Ramos (cell line): Measurements from ENCODE around the gene PLEKHG7.
"Not testable (repeated sequence)": the region's sequence is repeated elsewhere in the genome, so short reads cannot be mapped to it uniquely, and the experiment has no call there.

Experiments
- in situ Hi-C: fragments of 300-500 bp; cut with MboI; formaldehyde crosslinking; loops from one replicate; pipeline ENCODE4 v1.14.3; 2022; ENCODE audit warnings: low sequenced_read_pairs; ENCODE audit not compliant: unreplicated experiment

Gene PLEKHG7

DNA sequence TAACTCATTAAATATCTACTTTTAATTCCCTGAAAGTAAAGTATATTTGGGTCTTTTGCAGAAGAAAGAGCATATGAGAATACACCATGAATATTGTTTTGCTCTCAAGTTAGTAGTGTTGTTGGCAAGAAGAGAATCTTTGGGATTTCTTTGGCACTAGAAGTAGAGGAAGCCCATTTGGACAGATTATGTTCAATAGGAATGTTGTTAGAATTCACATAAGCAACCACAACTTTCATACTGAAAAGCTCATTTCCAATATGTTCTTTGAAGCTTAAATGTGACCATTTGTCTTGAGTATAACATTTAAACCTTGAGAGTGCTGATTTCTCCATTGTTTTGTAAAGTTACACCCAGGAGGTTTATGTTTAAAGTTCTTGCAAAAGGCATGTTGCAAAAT is 37.6 kb downstream of the PLEKHG7 start:
- in situ Hi-C loops: no loop called here

DNA sequence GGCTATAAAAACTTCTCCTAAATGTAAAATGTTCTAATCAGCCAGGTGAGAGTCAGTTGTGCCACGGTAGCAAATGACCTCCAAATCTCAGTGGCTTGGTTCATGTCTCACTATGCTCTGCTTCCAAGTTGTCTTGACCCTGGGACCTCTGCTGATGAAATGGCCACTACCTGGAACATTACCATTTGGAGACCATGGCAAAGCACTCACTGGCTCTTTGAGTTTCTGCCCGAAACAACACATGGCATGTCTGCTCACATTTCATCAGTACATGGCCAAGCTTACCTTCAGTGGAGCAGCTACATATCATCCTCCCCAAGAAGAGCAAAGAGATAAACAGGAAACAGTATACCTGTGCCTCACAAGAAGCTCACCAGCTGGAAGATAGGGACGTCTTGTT is 40.2 kb downstream of the PLEKHG7 start:
- in situ Hi-C loops: no loop called here

DNA sequence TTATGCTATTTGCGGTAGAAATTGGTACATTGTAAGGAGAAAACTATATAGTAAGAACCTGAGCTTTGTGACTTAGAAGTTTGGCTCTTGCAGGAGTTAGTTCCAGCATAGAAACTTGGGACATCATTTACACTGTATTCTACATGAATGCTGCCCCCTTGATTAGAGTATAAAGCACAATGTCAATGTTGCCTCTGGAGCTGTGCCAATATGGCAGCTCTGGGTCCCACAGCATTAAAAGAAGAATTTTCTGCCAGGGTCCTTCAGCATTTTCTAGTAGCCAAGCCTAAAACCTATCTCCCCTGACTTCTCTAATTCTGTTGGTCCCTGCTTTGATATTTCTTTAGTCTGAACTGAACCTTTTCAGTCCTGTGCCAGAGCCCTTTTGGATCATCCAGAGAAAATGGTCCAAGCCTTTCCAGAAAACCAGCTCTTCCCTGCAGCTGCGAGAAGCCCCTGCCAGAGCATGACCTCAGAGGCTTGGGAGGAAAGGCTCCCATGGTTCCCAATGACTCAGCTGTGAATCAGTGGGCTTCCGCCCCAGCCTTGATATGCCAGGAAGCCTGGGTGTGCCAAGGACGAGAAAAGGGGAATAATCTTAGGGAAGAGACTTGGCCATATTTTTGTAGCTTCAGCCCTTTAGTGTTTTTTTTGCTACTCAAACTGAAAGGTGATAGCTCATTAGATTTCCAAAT is 43.2 kb downstream of the PLEKHG7 start:
- in situ Hi-C loops: no loop called here

DNA sequence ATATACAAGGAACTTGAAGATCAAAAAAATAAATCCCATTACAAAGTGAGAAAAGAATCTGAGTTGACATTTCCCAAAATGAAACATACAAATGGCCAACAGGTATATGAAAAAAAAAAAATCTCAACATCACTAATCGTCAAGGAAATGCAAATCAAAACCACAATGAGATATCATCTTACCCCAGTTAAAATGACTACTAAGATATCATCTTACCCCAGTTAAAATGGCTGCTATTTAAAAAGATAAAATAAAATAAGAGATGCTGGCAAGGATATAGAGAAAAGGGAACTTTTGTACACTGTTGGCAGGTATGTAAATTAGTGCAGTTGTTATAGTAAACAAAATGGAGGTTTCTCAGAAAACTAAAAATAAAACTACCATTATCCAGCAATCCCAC is 44.4 kb downstream of the PLEKHG7 start:
- in situ Hi-C loops: no loop called here

DNA sequence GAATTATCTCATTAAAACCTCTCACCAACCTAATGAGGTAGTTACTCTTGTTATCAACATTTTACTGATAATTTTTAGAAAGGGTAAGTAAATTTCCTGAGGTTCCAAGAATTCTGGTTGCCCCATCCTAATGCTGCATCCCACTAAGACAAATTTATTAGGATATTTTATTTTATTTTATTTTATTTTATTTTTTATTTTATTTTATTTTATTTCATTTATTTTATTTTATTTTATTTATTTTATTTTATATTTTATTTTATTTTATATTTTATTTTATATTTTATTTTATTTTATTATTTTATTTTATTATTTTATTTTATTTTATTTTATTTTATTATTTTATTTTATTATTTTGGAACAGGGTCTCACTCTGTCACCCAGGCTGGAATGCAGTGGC is 46.9 kb downstream of the PLEKHG7 start:
- in situ Hi-C loops: not testable (repeated sequence)

DNA sequence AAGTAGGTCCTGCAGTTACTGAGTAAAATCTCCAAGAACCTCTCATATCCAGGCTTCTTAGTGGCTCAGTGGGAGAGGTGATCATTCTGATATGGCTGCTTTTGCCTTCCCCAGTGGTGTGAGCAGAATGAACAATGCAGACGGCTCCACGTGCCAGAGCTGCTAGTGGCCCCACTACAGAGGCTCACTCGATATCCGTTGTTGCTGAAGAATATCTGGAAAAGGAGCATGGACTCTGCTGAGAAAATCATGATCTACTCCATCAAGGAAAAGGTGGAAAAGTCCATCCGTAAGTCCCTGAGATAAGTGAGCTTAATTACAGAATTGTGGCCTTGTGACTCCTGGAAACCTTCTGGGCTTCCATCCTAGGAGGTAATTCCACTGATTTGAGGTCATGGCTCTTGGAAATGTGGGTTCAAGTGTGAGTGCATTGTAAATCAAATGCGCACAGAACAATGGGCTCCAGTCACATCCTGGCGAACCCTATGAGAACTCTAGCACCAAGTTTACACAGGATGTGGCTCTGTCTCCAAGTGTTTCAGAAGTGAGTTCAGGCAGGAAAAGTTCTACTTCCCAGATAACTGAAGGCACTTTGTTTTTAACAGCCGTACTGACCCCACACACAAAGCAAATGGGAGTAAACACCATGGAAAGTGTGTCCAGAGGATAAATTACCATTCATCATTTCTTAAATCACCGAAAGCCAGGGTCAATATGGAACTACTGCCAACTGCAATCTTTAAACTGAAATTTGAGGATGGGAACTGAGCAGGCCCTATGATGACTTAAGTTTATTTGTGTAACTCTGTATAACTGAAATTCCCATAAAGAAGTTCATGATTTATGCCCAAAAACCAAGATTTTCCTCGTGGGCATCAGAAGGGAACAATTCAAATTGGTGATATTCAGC is 51.4 kb downstream of the PLEKHG7 start:
- in situ Hi-C loops: no loop called here

DNA sequence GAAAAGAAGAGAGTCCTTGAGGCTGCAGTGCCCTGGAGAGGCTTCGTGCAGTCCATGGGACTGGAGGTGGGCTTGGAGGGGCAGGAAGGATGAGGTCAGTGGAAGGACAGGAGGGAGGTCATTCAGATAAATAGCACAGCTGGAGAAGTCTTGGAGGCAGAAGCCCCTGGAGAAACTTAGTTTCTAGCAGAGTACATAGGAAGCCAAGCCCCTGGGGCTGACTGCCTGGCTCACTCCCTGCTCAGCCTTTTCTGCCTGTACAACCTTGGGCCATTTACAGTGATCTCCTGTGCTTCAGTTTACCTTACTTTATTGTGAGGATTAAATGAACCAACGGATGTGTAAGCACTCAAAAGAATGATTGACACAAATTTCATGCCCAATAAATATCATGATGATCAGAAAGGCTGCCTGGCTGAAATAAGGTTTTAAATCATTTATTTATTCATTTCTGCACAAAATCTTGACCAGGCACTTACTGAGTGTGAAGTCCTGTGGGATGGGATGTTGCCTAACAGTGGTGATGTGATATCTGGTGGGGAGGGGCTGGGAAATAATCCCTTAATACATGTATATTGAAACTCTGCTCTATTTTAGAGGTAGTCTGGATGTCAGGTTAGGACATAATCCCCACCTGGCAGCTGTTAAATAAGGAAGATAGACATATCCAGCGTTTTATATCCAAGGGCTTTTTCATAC is 54.3 kb downstream of the PLEKHG7 start:
- in situ Hi-C loops: no loop called here

DNA sequence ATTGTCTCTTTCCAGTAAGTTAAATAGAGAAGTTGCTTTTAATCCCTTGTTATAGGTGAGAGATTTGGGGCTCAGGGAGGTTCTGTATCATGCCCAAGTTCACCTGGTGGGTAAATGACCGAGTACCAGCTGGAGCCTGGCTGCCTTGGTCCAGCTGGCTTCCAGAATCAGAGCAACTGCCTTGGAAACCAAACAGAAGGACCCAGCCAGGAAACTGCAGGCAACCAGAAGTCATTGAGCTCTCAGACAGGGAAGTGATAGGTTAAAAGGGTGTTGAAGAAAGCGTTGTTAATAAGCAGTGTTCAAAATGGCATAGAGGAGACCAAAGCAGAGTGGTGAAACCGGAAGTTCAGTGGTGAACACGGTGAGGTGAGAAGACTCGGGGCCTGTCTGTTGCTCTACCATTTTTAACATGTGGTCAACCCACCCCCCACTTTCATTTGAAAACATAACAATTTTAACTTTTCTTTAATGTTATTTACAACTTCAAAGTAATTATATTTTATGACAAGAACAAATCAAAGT is 54.9 kb downstream of the PLEKHG7 start:
- in situ Hi-C loops: no loop called here

DNA sequence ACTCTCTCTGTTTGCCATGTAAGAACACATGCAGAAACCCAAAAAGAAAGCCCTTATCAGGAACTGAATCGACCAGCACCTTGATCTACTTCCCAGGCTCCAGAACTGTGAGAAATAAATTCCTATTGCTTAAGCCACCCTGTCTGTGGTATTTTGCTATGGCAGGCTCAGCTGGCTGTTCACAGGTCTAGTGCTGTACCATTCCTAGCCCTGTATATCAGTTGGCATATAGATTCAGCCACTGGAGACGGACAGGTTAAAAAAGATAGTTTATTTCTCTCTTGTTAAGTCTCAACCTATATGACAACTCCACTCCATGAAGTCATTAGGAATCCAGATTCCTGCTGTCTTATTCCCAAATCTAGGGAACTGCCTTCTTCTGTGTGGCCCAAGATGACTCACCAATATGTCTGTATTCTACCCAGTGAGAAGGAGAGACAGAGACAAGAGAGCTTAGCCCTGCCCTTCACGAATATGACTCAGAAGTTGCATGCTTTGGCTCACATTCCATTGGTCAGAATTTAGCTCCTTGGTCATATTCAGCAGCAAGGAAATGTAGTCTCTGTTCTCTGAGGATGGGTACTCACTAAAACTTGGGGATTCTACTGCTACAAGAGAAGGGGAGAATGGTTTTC is 57.0 kb downstream of the PLEKHG7 start:
- in situ Hi-C loops: no loop called here

DNA sequence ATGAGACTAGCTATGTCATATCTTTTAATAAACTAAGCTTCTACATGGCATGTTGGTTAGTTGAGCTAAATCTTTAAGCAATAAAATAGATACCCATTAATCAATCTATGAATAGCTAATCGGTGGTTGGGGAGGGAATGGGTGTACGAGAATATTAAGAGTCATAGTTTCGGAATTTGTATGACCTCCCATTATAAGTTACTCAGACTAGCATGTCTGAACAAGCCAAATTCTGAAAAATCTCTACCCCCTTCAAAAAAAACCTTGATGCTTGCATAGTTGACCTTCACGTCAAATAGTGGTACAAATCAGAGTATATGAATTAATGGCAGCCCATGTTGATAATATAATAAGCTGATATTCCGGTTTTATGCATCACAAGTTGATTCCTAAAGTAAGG is 60.0 kb downstream of the PLEKHG7 start:
- in situ Hi-C loops: no loop called here

DNA sequence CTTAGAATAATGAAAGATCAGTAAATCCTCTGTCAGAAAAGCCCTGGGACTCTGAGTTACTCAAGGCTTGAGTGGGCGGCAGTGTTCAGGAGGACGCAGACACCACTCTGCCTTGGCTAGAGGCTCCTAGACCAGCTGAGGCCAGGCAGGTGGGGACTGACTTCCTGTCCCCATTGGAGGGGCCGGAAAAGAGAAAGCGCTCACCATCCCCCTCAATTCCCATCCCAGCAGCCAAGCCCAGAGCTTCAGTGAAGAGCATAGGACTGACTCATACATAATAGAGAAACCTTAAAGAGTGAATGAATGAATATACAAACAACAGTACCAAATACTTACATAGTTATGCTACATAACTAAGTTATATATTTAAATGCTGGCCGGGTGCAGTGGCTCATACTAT is 62.0 kb downstream of the PLEKHG7 start:
- in situ Hi-C loops: no loop called here

DNA sequence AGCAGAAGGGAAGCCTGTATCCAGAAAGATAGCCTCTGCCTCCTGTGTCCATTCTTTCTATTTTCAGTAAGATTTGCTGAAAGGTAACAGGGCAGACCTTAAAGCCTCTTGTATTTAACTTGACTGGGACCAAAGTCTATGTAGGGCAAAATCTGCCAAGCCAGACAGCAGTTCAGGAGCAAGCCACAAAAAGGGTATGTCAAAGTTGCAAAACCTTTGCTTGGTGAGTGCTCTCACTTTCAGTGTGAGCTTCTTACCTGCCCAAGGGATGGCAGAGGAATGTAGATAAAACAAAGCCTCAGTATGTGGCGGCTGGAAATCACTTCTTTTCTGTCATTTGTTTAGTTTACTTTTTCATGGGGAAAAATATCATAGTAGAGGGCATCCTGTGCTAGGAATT is 63.1 kb downstream of the PLEKHG7 start:
- in situ Hi-C loops: no loop called here

DNA sequence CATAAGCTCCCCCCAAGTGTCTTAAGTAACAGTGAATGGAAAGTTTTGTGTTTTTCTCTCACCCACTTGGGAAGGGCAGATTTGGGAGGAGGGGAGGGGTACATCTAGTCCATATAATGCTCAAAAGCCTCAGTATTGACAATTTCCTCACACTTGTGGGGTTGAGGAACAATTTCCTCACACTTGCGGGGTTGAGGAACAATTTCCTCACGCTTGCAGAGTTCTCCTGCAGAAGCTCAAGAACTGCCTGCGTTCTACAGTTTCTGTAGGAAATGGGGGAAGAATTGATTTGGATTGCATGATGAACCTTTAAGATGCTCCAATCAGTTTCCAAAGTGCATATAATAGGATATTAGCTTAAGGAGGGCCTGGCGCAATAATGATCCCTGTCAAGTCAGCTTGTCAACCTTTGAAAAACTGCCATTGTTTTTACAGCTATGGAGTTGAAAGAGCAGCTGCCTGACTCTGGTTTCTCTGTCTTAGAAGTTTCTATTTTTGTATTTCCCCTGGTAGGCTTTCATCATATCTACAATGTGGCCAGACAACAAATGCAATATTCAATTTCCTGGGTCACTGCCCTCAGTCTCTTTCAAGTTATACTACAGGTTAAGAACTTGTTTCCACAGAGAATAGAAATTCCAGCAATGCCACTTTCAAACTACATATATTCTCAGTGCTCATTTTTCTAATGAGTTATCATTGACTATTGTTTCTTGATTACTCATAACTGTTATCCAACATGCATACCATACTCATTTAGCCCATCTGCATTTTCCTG is 66.5 kb downstream of the PLEKHG7 start:
- in situ Hi-C loops: no loop called here

DNA sequence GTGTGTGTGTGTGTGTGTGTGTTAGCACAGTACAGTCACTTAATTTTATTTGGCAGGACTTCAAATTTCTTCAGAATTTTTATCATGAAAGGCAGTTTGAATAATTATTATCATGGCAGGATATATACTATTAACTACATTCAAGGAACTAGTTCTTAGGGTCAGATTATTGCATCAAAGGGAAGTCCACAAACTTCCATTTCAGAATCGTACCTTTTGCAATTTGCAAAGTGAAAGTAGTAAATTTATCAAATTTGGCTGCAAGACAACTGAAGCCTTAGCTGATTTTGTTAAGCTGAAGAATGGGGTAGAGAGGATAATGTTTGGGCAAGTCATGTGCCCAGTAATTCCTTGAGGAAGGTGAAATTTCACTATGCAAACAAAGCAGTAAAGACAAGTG is 68.2 kb downstream of the PLEKHG7 start:
- in situ Hi-C loops: no loop called here

DNA sequence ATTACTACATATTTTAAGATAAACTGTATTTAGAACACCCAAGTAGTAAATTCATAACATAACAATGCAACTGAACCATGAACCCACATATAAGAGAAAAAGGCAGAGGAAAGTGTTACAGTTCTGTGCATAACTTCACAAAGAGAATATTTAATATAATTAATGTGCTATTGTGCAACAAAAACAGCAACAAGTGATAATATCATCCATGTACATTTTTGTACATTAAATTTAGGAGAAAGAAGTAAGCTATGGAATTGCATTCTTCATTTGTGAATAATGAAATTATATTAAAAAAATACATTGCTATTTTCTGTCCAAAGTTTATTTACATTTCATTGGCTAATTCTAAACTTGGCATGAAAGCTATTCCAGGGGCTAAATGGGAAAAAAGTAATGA is 72.6 kb downstream of the PLEKHG7 start:
- in situ Hi-C loops: loop anchor here (25.0 kb wide), 1 partner anchor 612 kb away; the partner anchor contains the start of gene NUDT4

DNA sequence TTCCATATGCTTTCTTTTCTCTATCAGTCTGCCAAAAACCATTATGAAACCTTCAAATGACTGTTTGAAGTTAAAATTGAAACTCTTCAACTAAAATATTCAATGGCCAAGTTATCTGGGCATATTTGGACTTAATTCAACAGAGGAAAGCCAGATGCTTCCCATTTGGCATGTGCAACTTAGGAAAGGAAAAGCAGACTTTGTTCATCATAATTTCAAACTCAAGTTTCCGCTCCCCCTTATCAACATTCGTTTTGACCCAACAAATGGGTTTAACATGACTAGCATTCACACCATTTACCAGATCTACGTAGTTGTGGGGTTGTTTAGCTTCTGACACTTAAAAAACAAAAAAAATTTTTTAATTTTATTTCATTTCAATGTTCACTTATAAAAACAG is 75.7 kb downstream of the PLEKHG7 start:
- in situ Hi-C loops: loop anchor here (25.0 kb wide), 1 partner anchor 609 kb away; the partner anchor contains the start of gene NUDT4

DNA sequence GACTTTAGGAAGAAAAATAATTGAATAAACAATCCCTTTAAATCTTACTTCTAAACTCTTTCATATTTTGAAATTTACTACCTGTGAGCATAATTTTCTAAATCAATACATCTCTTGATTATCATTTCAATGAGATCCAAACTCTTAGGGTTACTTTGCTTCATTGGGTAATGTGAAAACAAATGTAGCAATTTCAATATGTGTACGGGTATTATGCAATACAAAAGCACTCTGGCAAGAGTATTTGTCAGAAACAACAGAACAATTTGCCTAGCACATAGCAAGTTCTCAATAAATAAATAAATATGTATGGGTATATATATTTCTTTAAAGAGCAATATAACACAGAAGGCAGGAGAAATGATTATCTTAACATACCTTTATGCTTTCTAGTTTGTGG is 77.1 kb downstream of the PLEKHG7 start:
- in situ Hi-C loops: loop anchor here (25.0 kb wide), 1 partner anchor 607 kb away; the partner anchor contains the start of gene NUDT4

DNA sequence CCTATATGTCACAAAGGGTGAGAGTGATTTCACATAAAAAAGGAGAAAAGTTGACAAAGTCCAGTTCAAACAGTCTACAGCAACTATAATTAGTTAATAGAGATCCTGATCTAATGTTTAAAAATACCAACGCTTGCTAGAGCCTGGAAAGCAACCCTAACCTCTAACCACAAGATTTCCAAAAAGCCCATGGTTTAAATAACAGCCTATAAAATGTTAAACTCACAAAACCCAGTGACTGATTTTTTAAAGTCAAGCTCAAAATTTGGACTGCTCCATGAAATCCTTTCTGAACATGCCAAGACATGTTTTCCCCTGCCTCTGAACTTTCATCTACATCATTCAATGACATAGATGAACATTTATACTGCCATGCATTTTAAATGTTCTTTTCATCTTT is 81.6 kb downstream of the PLEKHG7 start:
- in situ Hi-C loops: loop anchor here (25.0 kb wide), 1 partner anchor 603 kb away; the partner anchor contains the start of gene NUDT4
